ENCODE results near the gene ADAT3.

The ADAT3 gene

GRCh38 chr19:1905110-1905862, at the start of gene ADAT3, which contains the start of gene SCAMP4:
TSS of gene ADAT3 (plus strand) at chr19:1905399. CDS start at chr19:1912048, 6,649 bp downstream.
TSS of gene SCAMP4 (plus strand) at chr19:1905399. CDS start at chr19:1915020, 9,621 bp downstream.
- peak; percentile 93 to 95 for DNase-seq (ENCODE audit: low read depth in 2 of 2, low spot score in 1 of 2)

GRCh38 chr19:1855828-1856255, 49.4 kb upstream of the ADAT3 start:
- no peak for DNase-seq (ENCODE audit: low read depth in 2 of 2, low spot score in 1 of 2)

GRCh38 chr19:1856345-1856697, 48.9 kb upstream of the ADAT3 start:
- no peak for DNase-seq (ENCODE audit: low read depth in 2 of 2, low spot score in 1 of 2)

GRCh38 chr19:1856698-1857603, 48.2 kb upstream of the ADAT3 start:
- DNase-seq (ENCODE audit: low read depth in 2 of 2, low spot score in 1 of 2), result no peak

- no peak for DNase-seq (ENCODE audit: low read depth in 2 of 2, low spot score in 1 of 2)
Observed at GRCh38 chr19:1857648-1858326, 47.4 kb upstream of the ADAT3 start.

GRCh38 chr19:1858412-1859081, 46.7 kb upstream of the ADAT3 start:
- no peak for DNase-seq (ENCODE audit: low read depth in 2 of 2, low spot score in 1 of 2)

- DNase-seq (ENCODE audit: low read depth in 2 of 2, low spot score in 1 of 2), result no peak
Observed at GRCh38 chr19:1859331-1859781, 45.8 kb upstream of the ADAT3 start.

- DNase-seq (ENCODE audit: low read depth in 2 of 2, low spot score in 1 of 2), result no peak
Observed at GRCh38 chr19:1860042-1860775, 45.0 kb upstream of the ADAT3 start.

- no peak for DNase-seq (ENCODE audit: low read depth in 2 of 2, low spot score in 1 of 2)
Observed at GRCh38 chr19:1860821-1861598, 44.2 kb upstream of the ADAT3 start.

- DNase-seq (ENCODE audit: low read depth in 2 of 2, low spot score in 1 of 2), result no peak
Observed at GRCh38 chr19:1861599-1862031, 43.6 kb upstream of the ADAT3 start.

- no peak for DNase-seq (ENCODE audit: low read depth in 2 of 2, low spot score in 1 of 2)
Observed at GRCh38 chr19:1862068-1862423, 43.2 kb upstream of the ADAT3 start.

GRCh38 chr19:1862424-1863327, 42.5 kb upstream of the ADAT3 start:
- DNase-seq (ENCODE audit: low read depth in 2 of 2, low spot score in 1 of 2), result no peak

GRCh38 chr19:1863328-1863637, 41.9 kb upstream of the ADAT3 start, which contains the start of gene KLF16:
TSS of gene KLF16 (minus strand) at chr19:1863579. CDS start at chr19:1863497, 82 bp downstream.
- no peak for DNase-seq (ENCODE audit: low read depth in 2 of 2, low spot score in 1 of 2)

GRCh38 chr19:1863638-1864479, 41.3 kb upstream of the ADAT3 start:
- DNase-seq (ENCODE audit: low read depth in 2 of 2, low spot score in 1 of 2), result peak; percentile 77 to 87

GRCh38 chr19:1864480-1865171, 40.6 kb upstream of the ADAT3 start:
- no peak for DNase-seq (ENCODE audit: low read depth in 2 of 2, low spot score in 1 of 2)

- no peak for DNase-seq (ENCODE audit: low read depth in 2 of 2, low spot score in 1 of 2)
Observed at GRCh38 chr19:1865172-1866010, 39.8 kb upstream of the ADAT3 start.

Measured in stimulated activated CD8-positive, alpha-beta memory T cell treated with anti-CD3 and anti-CD28 coated beads, Interleukin-4, amount 100 ng/mL, for 1 hour (primary cell).